ENCODE data around the gene ZBTB12. TPM values are rescaled to one million over a fixed set of nuclear protein-coding genes. Genes with fewer than 3 reads are reported as not detected.

Gene ZBTB12
- polyA plus RNA-seq, 3 donors = 0.11 TPM; not detected in 2

- WGBS (ENCODE audit: insufficient coverage) = 88% methylated on average over 4 of the region's 4 CpGs
- no peak for TF ChIP-seq CTCF (IDR thresholded peaks at IDR 0.05)
- DNase-seq = no peak
- H3K4me1 Mint-ChIP-seq = peaks cover 20% of the 10 kb centered on the region
- H3K27ac Mint-ChIP-seq = no peak overlapping the region
- Histone ChIP-seq H4K20me1 (ENCODE audit: insufficient read depth, low read length) (no peaks in the 10 kb centered on the region), H3K4me3 (replicated peaks in 1 of 3; ENCODE audit: low read depth in 2 of 3, low read length in 3 of 3) (no peak overlapping the region), H2AFZ (ENCODE audit: insufficient read depth, low read depth, low read length, poor library complexity, severe bottlenecking) (no peak overlapping the region), H3K79me2 (ENCODE audit: insufficient read depth, low read length) (no peaks in the 10 kb centered on the region), H3K9ac (ENCODE audit: insufficient read depth, low read length, poor library complexity, severe bottlenecking) (no peak overlapping the region), H3K27me3 (ENCODE audit: control insufficient read depth in 2 of 2, insufficient read depth in 2 of 2, low read length in 2 of 2) (no peaks in the 10 kb centered on the region), H3K4me1 (ENCODE audit: control insufficient read depth in 1 of 2, insufficient read depth in 2 of 2, low read length in 2 of 2) (peaks cover 3 to 4% of the 10 kb centered on the region in 2 donors), H3K4me2 (replicated peaks; ENCODE audit: extremely low read depth, low read length, poor library complexity, severe bottlenecking) (no peak overlapping the region), H3K27ac (ENCODE audit: low read depth in 1 of 2, low read length in 2 of 2) (no peak overlapping the region), H3K9me3 (replicated peaks in 1 of 2; ENCODE audit: control insufficient read depth in 1 of 2, insufficient read depth in 1 of 2, low read length in 2 of 2) (no peaks in the 10 kb centered on the region), H3K36me3 (replicated peaks in 1 of 2; ENCODE audit: control insufficient read depth in 1 of 2, insufficient read depth in 2 of 2, low read length in 2 of 2) (peaks cover 22 to 23% of the 10 kb centered on the region in 2 donors)
- H3K27me3 Mint-ChIP-seq (ENCODE audit: low read depth in 3 of 3) = peaks cover 9 to 26% (median 23%) of the 10 kb centered on the region in 3 donors
- intact Hi-C loops (cut with micrococcal nuclease) = no loop called here
- no peak overlapping the region for H3K4me3 Mint-ChIP-seq
- peaks cover 13 to 15% of the 10 kb centered on the region in 2 donors for H3K36me3 Mint-ChIP-seq
- H3K9me3 Mint-ChIP-seq = peaks cover 0 to 1% (median 0%) of the 10 kb centered on the region in 7 donors
These were observed 46.0 kb upstream of the ZBTB12 start for GRCh38 chr6:31947864-31948263.

- Histone ChIP-seq H3K9me3 (replicated peaks in 1 of 2; ENCODE audit: control insufficient read depth in 1 of 2, insufficient read depth in 1 of 2, low read length in 2 of 2) (no peaks in the 10 kb centered on the region), H3K9ac (ENCODE audit: insufficient read depth, low read length, poor library complexity, severe bottlenecking) (no peak overlapping the region), H3K4me1 (ENCODE audit: control insufficient read depth in 1 of 2, insufficient read depth in 2 of 2, low read length in 2 of 2) (peaks cover 3 to 4% of the 10 kb centered on the region in 2 donors), H3K79me2 (ENCODE audit: insufficient read depth, low read length) (no peaks in the 10 kb centered on the region), H4K20me1 (ENCODE audit: insufficient read depth, low read length) (no peaks in the 10 kb centered on the region), H3K4me2 (replicated peaks; ENCODE audit: extremely low read depth, low read length, poor library complexity, severe bottlenecking) (no peak overlapping the region), H3K27me3 (ENCODE audit: control insufficient read depth in 2 of 2, insufficient read depth in 2 of 2, low read length in 2 of 2) (no peaks in the 10 kb centered on the region), H2AFZ (ENCODE audit: insufficient read depth, low read depth, low read length, poor library complexity, severe bottlenecking) (no peak overlapping the region), H3K36me3 (replicated peaks in 1 of 2; ENCODE audit: control insufficient read depth in 1 of 2, insufficient read depth in 2 of 2, low read length in 2 of 2) (peaks cover 15 to 16% of the 10 kb centered on the region in 2 donors), H3K27ac (ENCODE audit: low read depth in 1 of 2, low read length in 2 of 2) (no peak overlapping the region), H3K4me3 (replicated peaks in 1 of 3; ENCODE audit: low read depth in 2 of 3, low read length in 3 of 3) (no peak overlapping the region)
- Mint-ChIP-seq H3K4me3 (no peak overlapping the region), H3K4me1 (peaks cover 17% of the 10 kb centered on the region), H3K27ac (no peak overlapping the region), H3K9me3 (peaks cover 0 to 1% (median 0%) of the 10 kb centered on the region in 7 donors), H3K27me3 (ENCODE audit: low read depth in 3 of 3) (peaks cover 13 to 27% (median 26%) of the 10 kb centered on the region in 3 donors), H3K36me3 (peaks cover 10 to 13% of the 10 kb centered on the region in 2 donors)
- intact Hi-C loops (cut with micrococcal nuclease) = no loop called here
- TF ChIP-seq CTCF (IDR thresholded peaks at IDR 0.05) = no peak
- no peak for DNase-seq
- 88% methylated on average over 24 of the region's 24 CpGs for WGBS (ENCODE audit: insufficient coverage)
These were observed 45.3 kb upstream of the ZBTB12 start for GRCh38 chr6:31947070-31947675.

Measured in CD14-positive monocyte (primary cell).